CD14-positive monocyte (primary cell): ENCODE data around the gene NHS. TPM values are rescaled to one million over a fixed set of nuclear protein-coding genes. Genes with fewer than 3 reads are reported as not detected.

Experiments used
- DNase-seq, 3 donors: peaks; one replicate each; pipeline ENCODE4 v3.0.0-alpha.2; 2011 to 2022
- H2AFZ ChIP-seq: 2 replicates; pipeline ENCODE4 v1.6.0; 2012; ENCODE audit warnings: mild to moderate bottlenecking, low read depth, low read length, inconsistent platforms; ENCODE audit not compliant: insufficient read depth, poor library complexity, severe bottlenecking
- H3K27ac ChIP-seq, 2 donors: 1 replicate in 1 of 2; 2 replicates in 1 of 2; pipeline ENCODE4 v1.5.1; 2012 to 2013; ENCODE audit warnings: low read length in 2 of 2, control low read depth in 1 of 2, inconsistent platforms in 1 of 2, low read depth in 1 of 2, mild to moderate bottlenecking in 1 of 2
- H3K27me3 ChIP-seq, 2 donors: one replicate each; pipeline versions ENCODE4 v1.6.0 to v1.6.1; 2011 to 2013; ENCODE audit warnings: low read length in 2 of 2; ENCODE audit not compliant: control insufficient read depth in 2 of 2, insufficient read depth in 2 of 2
- H3K36me3 ChIP-seq, 2 donors: replicated peaks in 1 of 2; 1 replicate in 1 of 2; 2 replicates in 1 of 2; pipeline versions ENCODE4 v1.5.1 to v1.6.1; 2012 to 2013; ENCODE audit warnings: low read length in 2 of 2, control low read depth in 1 of 2, inconsistent platforms in 1 of 2, mild to moderate bottlenecking in 1 of 2; ENCODE audit not compliant: insufficient read depth in 2 of 2, control insufficient read depth in 1 of 2
- H3K4me1 ChIP-seq, 2 donors: 1 replicate in 1 of 2; 2 replicates in 1 of 2; pipeline versions ENCODE4 v1.5.1 to v1.6.1; 2012 to 2013; ENCODE audit warnings: low read length in 2 of 2, control low read depth in 1 of 2, inconsistent platforms in 1 of 2, mild to moderate bottlenecking in 1 of 2, moderate library complexity in 1 of 2; ENCODE audit not compliant: insufficient read depth in 2 of 2, control insufficient read depth in 1 of 2
- H3K4me2 ChIP-seq: replicated peaks from 2 replicates; pipeline ENCODE3; 2012; ENCODE audit warnings: low read length, moderate library complexity, mild to moderate bottlenecking; ENCODE audit not compliant: poor library complexity, severe bottlenecking; ENCODE audit errors: extremely low read depth
- H3K4me3 ChIP-seq, 3 experiments: fragments of 200-600 bp in 1 of 3; sonication (generic) in 1 of 3; replicated peaks in 1 of 3; 1 replicate in 2 of 3; 2 replicates in 1 of 3; pipeline ENCODE4 v1.5.1; 2011 to 2013; ENCODE audit warnings: low read length in 3 of 3, mild to moderate bottlenecking in 3 of 3, control low read depth in 2 of 3, low read depth in 2 of 3, inconsistent platforms in 1 of 3, moderate library complexity in 1 of 3
- H3K79me2 ChIP-seq: 2 replicates; pipeline ENCODE4 v1.6.0; 2012; ENCODE audit warnings: mild to moderate bottlenecking, control low read depth, inconsistent platforms, low read length, moderate library complexity; ENCODE audit not compliant: insufficient read depth
- H3K9ac ChIP-seq: 2 replicates; pipeline ENCODE4 v1.6.0; 2017; ENCODE audit warnings: low read length, mild to moderate bottlenecking; ENCODE audit not compliant: insufficient read depth, poor library complexity, severe bottlenecking
- H3K9me3 ChIP-seq, 2 donors: replicated peaks in 1 of 2; 1 replicate in 1 of 2; 2 replicates in 1 of 2; pipeline versions ENCODE4 v1.5.1 to v1.6.1; 2012 to 2013; ENCODE audit warnings: low read length in 2 of 2, control low read depth in 1 of 2; ENCODE audit not compliant: control insufficient read depth in 1 of 2, insufficient read depth in 1 of 2
- H4K20me1 ChIP-seq: 2 replicates; pipeline ENCODE4 v1.6.0; 2012; ENCODE audit warnings: mild to moderate bottlenecking, low read length, control low read depth, moderate library complexity; ENCODE audit not compliant: insufficient read depth
- H3K27ac Mint-ChIP-seq, 7 donors: one replicate each; pipeline ENCODE4 v1.8.0; 2020; ENCODE audit warnings: mild to moderate bottlenecking in 7 of 7, mixed read lengths in 7 of 7, moderate library complexity in 6 of 7, inconsistent platforms in 2 of 7
- H3K27me3 Mint-ChIP-seq, 3 donors: one replicate each; pipeline ENCODE4 v1.8.0; 2021 to 2022; ENCODE audit warnings: low read depth in 3 of 3, mild to moderate bottlenecking in 3 of 3, mixed read lengths in 3 of 3, moderate library complexity in 3 of 3, inconsistent platforms in 1 of 3
- H3K36me3 Mint-ChIP-seq, 2 donors: one replicate each; pipeline ENCODE4 v1.8.0; 2020; ENCODE audit warnings: mixed read lengths in 2 of 2, inconsistent platforms in 1 of 2, mild to moderate bottlenecking in 1 of 2
- H3K4me1 Mint-ChIP-seq: one replicate; pipeline ENCODE4 v1.8.0; 2020; ENCODE audit warnings: mild to moderate bottlenecking, mixed read lengths
- H3K4me3 Mint-ChIP-seq, 2 donors: one replicate each; pipeline ENCODE4 v1.8.0; 2020; ENCODE audit warnings: mild to moderate bottlenecking in 2 of 2, mixed read lengths in 2 of 2, moderate library complexity in 1 of 2
- H3K9me3 Mint-ChIP-seq, 7 donors: one replicate each; pipeline ENCODE4 v1.8.0; 2020 to 2022; ENCODE audit warnings: mixed read lengths in 7 of 7, mild to moderate bottlenecking in 6 of 7, moderate library complexity in 6 of 7, inconsistent platforms in 2 of 7
- WGBS: methylation state at CpG from one replicate; pipeline ENCODE4 v1.1.5; 2013; ENCODE audit warnings: missing lambda C conversion rate; ENCODE audit not compliant: insufficient coverage; 5-methylcytosine and 5-hydroxymethylcytosine counted together
- intact Hi-C, 2 donors: fragments of 100-400 bp; cut with micrococcal nuclease; formaldehyde crosslinking; loops; one replicate each; pipeline versions ENCODE4 v1.15.0 to v1.15.1; 2023
- polyA plus RNA-seq, 3 donors: library from polyadenylated mRNA; depleted of rRNA in 1 of 3; unstranded in 2 of 3; stranded (reverse) in 1 of 3; fragments of 300-500 nt in 2 of 3; fragments of >200 nt in 1 of 3; fragmentation: Illumina TruSeq in 2 of 3; gene quantifications; 1 replicate in 2 of 3; 2 replicates in 1 of 3; pipeline ENCODE4 v1.2.3, GENCODE V29; 2012 to 2021
- TF ChIP-seq, protein P1 (sequence below): fragments of 200-600 bp; IDR thresholded peaks from one replicate; pipeline ENCODE4 v1.8.0; 2022; ENCODE audit warnings: antibody characterized with exemption, mild to moderate bottlenecking

NHS gene
- polyA plus RNA-seq, 3 donors: 0.86 to 1.8 (median 1.3) TPM

DNA sequence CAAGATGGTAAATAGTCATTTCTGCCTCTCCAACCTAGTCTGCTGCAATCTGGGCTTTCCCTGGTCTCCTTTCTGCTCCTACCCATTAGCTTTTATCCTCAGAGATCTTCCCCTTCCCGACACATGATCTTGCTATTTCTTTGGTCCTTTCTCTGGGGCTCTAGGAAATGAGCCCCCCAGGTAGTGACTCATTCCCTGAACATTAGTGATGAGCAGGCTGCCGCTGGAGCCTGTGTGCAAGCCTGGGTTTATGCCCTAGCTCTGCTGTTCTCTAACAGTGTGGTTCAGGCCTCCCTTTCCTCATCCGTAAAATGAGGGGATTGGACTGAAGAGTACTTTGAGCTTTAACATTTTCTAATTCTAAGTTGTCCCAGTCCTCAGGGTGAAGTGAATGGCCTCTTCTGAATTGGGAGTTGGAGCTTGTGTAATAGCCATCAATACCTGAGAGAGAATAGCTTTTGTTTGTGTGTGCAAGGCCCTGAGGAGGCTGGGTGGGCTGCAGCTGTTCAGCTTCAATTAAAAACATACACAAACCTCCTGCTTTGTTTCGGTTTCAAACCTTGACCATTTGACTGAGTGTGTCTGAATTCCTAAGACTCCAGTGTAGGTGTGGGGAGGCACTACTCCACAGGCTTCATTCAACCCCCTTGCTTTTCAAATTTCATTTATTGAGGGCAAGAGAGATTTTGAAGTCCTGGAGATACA, 246.7 kb downstream of the NHS start:
- peaks cover 0 to 1% (median 0%) of the 10 kb centered on the region in 3 donors for H3K27me3 Mint-ChIP-seq

GRCh38 chrX:17622331-17622730, 247.3 kb downstream of the NHS start:
- no peak overlapping the region for H3K27ac Mint-ChIP-seq
- peaks cover 0 to 5% (median 3%) of the 10 kb centered on the region in 7 donors for H3K9me3 Mint-ChIP-seq
- no peaks in the 10 kb centered on the region for H3K36me3 ChIP-seq
- H3K4me3 Mint-ChIP-seq: no peak overlapping the region
- no peaks in the 10 kb centered on the region for H4K20me1 ChIP-seq
- TF ChIP-seq, protein P1, sequence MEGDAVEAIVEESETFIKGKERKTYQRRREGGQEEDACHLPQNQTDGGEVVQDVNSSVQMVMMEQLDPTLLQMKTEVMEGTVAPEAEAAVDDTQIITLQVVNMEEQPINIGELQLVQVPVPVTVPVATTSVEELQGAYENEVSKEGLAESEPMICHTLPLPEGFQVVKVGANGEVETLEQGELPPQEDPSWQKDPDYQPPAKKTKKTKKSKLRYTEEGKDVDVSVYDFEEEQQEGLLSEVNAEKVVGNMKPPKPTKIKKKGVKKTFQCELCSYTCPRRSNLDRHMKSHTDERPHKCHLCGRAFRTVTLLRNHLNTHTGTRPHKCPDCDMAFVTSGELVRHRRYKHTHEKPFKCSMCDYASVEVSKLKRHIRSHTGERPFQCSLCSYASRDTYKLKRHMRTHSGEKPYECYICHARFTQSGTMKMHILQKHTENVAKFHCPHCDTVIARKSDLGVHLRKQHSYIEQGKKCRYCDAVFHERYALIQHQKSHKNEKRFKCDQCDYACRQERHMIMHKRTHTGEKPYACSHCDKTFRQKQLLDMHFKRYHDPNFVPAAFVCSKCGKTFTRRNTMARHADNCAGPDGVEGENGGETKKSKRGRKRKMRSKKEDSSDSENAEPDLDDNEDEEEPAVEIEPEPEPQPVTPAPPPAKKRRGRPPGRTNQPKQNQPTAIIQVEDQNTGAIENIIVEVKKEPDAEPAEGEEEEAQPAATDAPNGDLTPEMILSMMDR: no peak
- peaks cover 0 to 2% of the 10 kb centered on the region in 2 donors for H3K9me3 ChIP-seq
- H3K36me3 Mint-ChIP-seq: no peaks in the 10 kb centered on the region
- no peak overlapping the region for H3K27ac ChIP-seq
- 100% methylated on average over 2 of the region's 3 CpGs for WGBS
- H3K79me2 ChIP-seq: no peaks in the 10 kb centered on the region
- DNase-seq: no peak
- peaks cover 0 to 5% of the 10 kb centered on the region in 2 donors for H3K27me3 ChIP-seq
- intact Hi-C loops: no loop called here
- no peak overlapping the region for H3K4me3 ChIP-seq
- no peak overlapping the region for H2AFZ ChIP-seq
- no peaks in the 10 kb centered on the region for H3K4me1 ChIP-seq
- peaks cover 0 to 1% (median 0%) of the 10 kb centered on the region in 3 donors for H3K27me3 Mint-ChIP-seq
- H3K9ac ChIP-seq: no peak overlapping the region
- H3K4me1 Mint-ChIP-seq: peaks cover 3% of the 10 kb centered on the region
- no peak overlapping the region for H3K4me2 ChIP-seq

More for the DNA sequence above, 246.7 kb downstream of the NHS start:
- H2AFZ ChIP-seq: no peak overlapping the region
- Mint-ChIP-seq H3K4me3 (no peak overlapping the region), H3K27ac (no peak overlapping the region), H3K36me3 (no peaks in the 10 kb centered on the region), H3K9me3 (peaks cover 0 to 5% (median 3%) of the 10 kb centered on the region in 7 donors), H3K4me1 (peaks cover 3% of the 10 kb centered on the region)
- peaks cover 0 to 2% of the 10 kb centered on the region in 2 donors for H3K9me3 ChIP-seq
- no peak overlapping the region for H3K9ac ChIP-seq
- TF ChIP-seq, protein P1: no peak
- H3K79me2 ChIP-seq: no peaks in the 10 kb centered on the region
- no peaks in the 10 kb centered on the region for H3K4me1 ChIP-seq
- H3K27ac ChIP-seq: no peak overlapping the region
- no peaks in the 10 kb centered on the region for H3K36me3 ChIP-seq
- no peak overlapping the region for H3K4me3 ChIP-seq
- H3K27me3 ChIP-seq: peaks cover 0 to 5% of the 10 kb centered on the region in 2 donors
- no peaks in the 10 kb centered on the region for H4K20me1 ChIP-seq
- intact Hi-C loops: no loop called here
- DNase-seq: no peak
- H3K4me2 ChIP-seq: no peak overlapping the region
- 100% methylated on average over 1 of the region's 4 CpGs for WGBS
